GM21576 (cell line): Measurements from ENCODE around the gene ANKS6.

ENCODE experiments used
- ATAC-seq: cut with Tn5 transposase; IDR thresholded peaks from one replicate; pipeline ENCODE4 v1.9.1; 2021; ENCODE audit warnings: mild to moderate bottlenecking, moderate library complexity; ENCODE audit not compliant: unreplicated experiment

The ANKS6 gene

GRCh38 chr9:98796364-98797101, at the start of gene ANKS6:
Gene ANKS6 (minus strand): TSS chr9:98796555. CDS start chr9:98796491, 64 bp downstream.
- peak; percentile 91 for ATAC-seq

GRCh38 chr9:98846081-98846480, 49.7 kb upstream of the ANKS6 start:
- ATAC-seq = no peak

- ATAC-seq = no peak
Observed at GRCh38 chr9:98842510-98842909, 46.2 kb upstream of the ANKS6 start.

- ATAC-seq = no peak
Observed at GRCh38 chr9:98839724-98840123, 43.4 kb upstream of the ANKS6 start.

GRCh38 chr9:98838868-98839565, 42.7 kb upstream of the ANKS6 start:
- ATAC-seq = no peak

GRCh38 chr9:98838155-98838867, 42.0 kb upstream of the ANKS6 start:
- no peak for ATAC-seq

- ATAC-seq = no peak
Observed at GRCh38 chr9:98837516-98837915, 41.2 kb upstream of the ANKS6 start.

GRCh38 chr9:98836206-98836605, 39.9 kb upstream of the ANKS6 start:
- no peak for ATAC-seq

- no peak for ATAC-seq
Observed at GRCh38 chr9:98834386-98834785, 38.0 kb upstream of the ANKS6 start.

- no peak for ATAC-seq
Observed at GRCh38 chr9:98833090-98833956, 37.0 kb upstream of the ANKS6 start.

- ATAC-seq = no peak
Observed at GRCh38 chr9:98832768-98833089, 36.4 kb upstream of the ANKS6 start.

GRCh38 chr9:98831696-98832095, 35.3 kb upstream of the ANKS6 start:
- no peak for ATAC-seq

GRCh38 chr9:98830554-98830953, 34.2 kb upstream of the ANKS6 start:
- ATAC-seq = no peak

- ATAC-seq = no peak
Observed at GRCh38 chr9:98829766-98830165, 33.4 kb upstream of the ANKS6 start.

GRCh38 chr9:98826716-98827115, 30.4 kb upstream of the ANKS6 start:
- no peak for ATAC-seq

GRCh38 chr9:98825414-98825813, 29.1 kb upstream of the ANKS6 start:
- ATAC-seq = no peak

- no peak for ATAC-seq
Observed at GRCh38 chr9:98823666-98824334, 27.4 kb upstream of the ANKS6 start.

- ATAC-seq = no peak
Observed at GRCh38 chr9:98822661-98823060, 26.3 kb upstream of the ANKS6 start.

- ATAC-seq = no peak
Observed at GRCh38 chr9:98821831-98822230, 25.5 kb upstream of the ANKS6 start.

- no peak for ATAC-seq
Observed at GRCh38 chr9:98819231-98819630, 22.9 kb upstream of the ANKS6 start.
